NCI-H2227 (cell line): ENCODE measurements around the gene ASXL2.
A peak's percentile ranks its signal among the peaks of the same experiment; 100 is the strongest.
"Not testable (repeated sequence)": the region's sequence is repeated elsewhere in the genome, so short reads cannot be mapped to it uniquely, and the experiment has no call there.

Experiments used
- DNase-seq: peaks from one replicate; lab custom pipeline; 2025; ENCODE audit not compliant: unreplicated experiment; lab: John Stamatoyannopoulos, UW

Gene ASXL2

GRCh38 chr2:25878361-25879132 is at the start of gene ASXL2:
Gene ASXL2 (minus strand): TSS chr2:25878487. CDS start chr2:25878222, 265 bp downstream.
- DNase-seq = peak; percentile 99

- no peak for DNase-seq
Observed at GRCh38 chr2:25926984-25927756, 48.9 kb upstream of the ASXL2 start.

GRCh38 chr2:25922501-25922900 is 44.2 kb upstream of the ASXL2 start:
- no peak for DNase-seq

- DNase-seq = no peak
Observed at GRCh38 chr2:25920786-25921415, 42.6 kb upstream of the ASXL2 start.

GRCh38 chr2:25920336-25920735 is 42.0 kb upstream of the ASXL2 start:
- DNase-seq = no peak

- DNase-seq = no peak
Observed at GRCh38 chr2:25917832-25918231, 39.5 kb upstream of the ASXL2 start.

- DNase-seq = not testable (repeated sequence)
Observed at GRCh38 chr2:25917411-25917810, 39.1 kb upstream of the ASXL2 start.

GRCh38 chr2:25915944-25916772 is 37.9 kb upstream of the ASXL2 start:
- DNase-seq = not testable (repeated sequence)

GRCh38 chr2:25915411-25915810 is 37.1 kb upstream of the ASXL2 start:
- not testable (repeated sequence) for DNase-seq

GRCh38 chr2:25913696-25913973 is 35.3 kb upstream of the ASXL2 start:
- not testable (repeated sequence) for DNase-seq

GRCh38 chr2:25912851-25913695 is 34.8 kb upstream of the ASXL2 start:
- DNase-seq = peak; percentile 42

- not testable (repeated sequence) for DNase-seq
Observed at GRCh38 chr2:25909574-25909973, 31.3 kb upstream of the ASXL2 start.

GRCh38 chr2:25905126-25905525 is 26.8 kb upstream of the ASXL2 start:
- DNase-seq = no peak

GRCh38 chr2:25903216-25903776 is 25.0 kb upstream of the ASXL2 start:
- no peak for DNase-seq

- DNase-seq = no peak
Observed at GRCh38 chr2:25899404-25899970, 21.2 kb upstream of the ASXL2 start.

GRCh38 chr2:25897506-25897905 is 19.2 kb upstream of the ASXL2 start:
- no peak for DNase-seq

- DNase-seq = not testable (repeated sequence)
Observed at GRCh38 chr2:25896308-25896707, 18.0 kb upstream of the ASXL2 start.

GRCh38 chr2:25895610-25896009 is 17.3 kb upstream of the ASXL2 start:
- no peak for DNase-seq

GRCh38 chr2:25895018-25895417 is 16.7 kb upstream of the ASXL2 start:
- DNase-seq = no peak
